Measurements from ENCODE around the gene NPC1L1. TPM values are rescaled to one million over a fixed set of nuclear protein-coding genes. Genes with fewer than 3 reads are reported as not detected.

NPC1L1 gene
- total and polyA plus RNA-seq, 7 experiments from 2014 or later: 0.11 to 0.32 (median 0.21) TPM; not detected in 3

GRCh38 chr7:44498230-44498954 lies 42.7 kb downstream of the NPC1L1 start:
- Mint-ChIP-seq H3K36me3 (no peaks in the 10 kb centered on the region), H3K27ac (no peak overlapping the region), H3K9me3 (no peaks in the 10 kb centered on the region), H3K4me3 (no peak overlapping the region), H3K27me3 (peaks cover 0 to 16% (median 6%) of the 10 kb centered on the region in 5 donors), H3K4me1 (peaks cover 0 to 6% (median 0%) of the 10 kb centered on the region in 7 donors)
- H3K9me3 ChIP-seq (ENCODE audit: control insufficient read depth in 2 of 3, low read length in 3 of 3): no peaks in the 10 kb centered on the region
- POLR2A ChIA-PET: interaction anchor here (1.0 kb wide), 1 partner anchor 8 kb away, joined by 4 read pairs; the partner anchor contains the start of gene NUDCD3
- H3K4me1 ChIP-seq (ENCODE audit: control insufficient read depth in 2 of 2, insufficient read depth in 2 of 2, low read length in 2 of 2): no peaks in the 10 kb centered on the region
- CTCF ChIA-PET: no interaction called here
- H3K4me3 ChIP-seq (ENCODE audit: low read length): no peak overlapping the region
- DNase-seq (no peak), ATAC-seq (no peak)
- peaks cover 0 to 3% of the 10 kb centered on the region in 2 donors for H3K27me3 ChIP-seq (ENCODE audit: control insufficient read depth in 2 of 2, insufficient read depth in 2 of 2, low read length in 2 of 2)
- intact Hi-C loops (cut with micrococcal nuclease): no loop called here
- no peak overlapping the region for H3K27ac ChIP-seq (ENCODE audit: low read depth, low read length)
- H3K36me3 ChIP-seq (ENCODE audit: control insufficient read depth in 2 of 3, insufficient read depth in 3 of 3, low read length in 3 of 3): no peaks in the 10 kb centered on the region

- Mint-ChIP-seq H3K4me3 (no peak overlapping the region), H3K9me3 (no peaks in the 10 kb centered on the region), H3K27ac (no peak overlapping the region), H3K36me3 (no peaks in the 10 kb centered on the region), H3K27me3 (peaks cover 0 to 16% (median 6%) of the 10 kb centered on the region in 5 donors), H3K4me1 (peaks cover 0 to 6% (median 0%) of the 10 kb centered on the region in 7 donors)
- H3K4me3 ChIP-seq (ENCODE audit: low read length): no peak overlapping the region
- intact Hi-C loops (cut with micrococcal nuclease): no loop called here
- ATAC-seq: no peak
- ChIA-PET CTCF (interaction anchor here (0.6 kb wide), 1 partner anchor 20 kb away, joined by 3 read pairs; no protein-coding TSS in a partner anchor), POLR2A (interaction anchor here (0.6 to 1.2 kb wide), 2 partner anchors 12 to 549 kb away, joined by 3 read pairs; no protein-coding TSS in a partner anchor)
- peaks cover 0 to 3% of the 10 kb centered on the region in 2 donors for H3K27me3 ChIP-seq (ENCODE audit: control insufficient read depth in 2 of 2, insufficient read depth in 2 of 2, low read length in 2 of 2)
- H3K9me3 ChIP-seq (ENCODE audit: control insufficient read depth in 2 of 3, low read length in 3 of 3): no peaks in the 10 kb centered on the region
- DNase-seq: no peak
- H3K36me3 ChIP-seq (ENCODE audit: control insufficient read depth in 2 of 3, insufficient read depth in 3 of 3, low read length in 3 of 3): no peaks in the 10 kb centered on the region
- H3K27ac ChIP-seq (ENCODE audit: low read depth, low read length): no peak overlapping the region
- H3K4me1 ChIP-seq (ENCODE audit: control insufficient read depth in 2 of 2, insufficient read depth in 2 of 2, low read length in 2 of 2): no peaks in the 10 kb centered on the region
Measured at GRCh38 chr7:44497155-44498027, 43.7 kb downstream of the NPC1L1 start.

- POLR2A ChIA-PET: interaction anchor here (1.2 kb wide), 1 partner anchor 13 kb away, joined by 3 read pairs; no protein-coding TSS in a partner anchor
- DNase-seq: no peak
- H3K9me3 Mint-ChIP-seq: no peaks in the 10 kb centered on the region
Measured at GRCh38 chr7:44496385-44496784, 44.7 kb downstream of the NPC1L1 start.

GRCh38 chr7:44494960-44495359 lies 46.2 kb downstream of the NPC1L1 start:
- Mint-ChIP-seq H3K4me1 (peaks cover 7 to 13% (median 9%) of the 10 kb centered on the region in 7 donors), H3K27ac (no peak overlapping the region), H3K36me3 (peaks cover 0 to 2% (median 0%) of the 10 kb centered on the region in 5 donors), H3K27me3 (peaks cover 0 to 13% (median 6%) of the 10 kb centered on the region in 5 donors), H3K4me3 (no peak overlapping the region), H3K9me3 (no peaks in the 10 kb centered on the region)
- Histone ChIP-seq H3K4me3 (ENCODE audit: low read length) (no peak overlapping the region), H3K36me3 (ENCODE audit: control insufficient read depth in 2 of 3, insufficient read depth in 3 of 3, low read length in 3 of 3) (peaks cover 0 to 6% (median 0%) of the 10 kb centered on the region in 3 experiments), H3K9me3 (ENCODE audit: control insufficient read depth in 2 of 3, low read length in 3 of 3) (no peaks in the 10 kb centered on the region), H3K4me1 (ENCODE audit: control insufficient read depth in 2 of 2, insufficient read depth in 2 of 2, low read length in 2 of 2) (peaks cover 0 to 9% of the 10 kb centered on the region in 2 donors), H3K27me3 (ENCODE audit: control insufficient read depth in 2 of 2, insufficient read depth in 2 of 2, low read length in 2 of 2) (peaks cover 0 to 3% of the 10 kb centered on the region in 2 donors), H3K27ac (ENCODE audit: low read depth, low read length) (no peak overlapping the region)
- intact Hi-C loops (cut with micrococcal nuclease): loop anchor here in 1 of 2 donors (5.0 kb wide), 1 partner anchor 352 kb away; the partner anchor contains the start of gene H2AZ2
- ATAC-seq (no peak), DNase-seq (no peak)
- POLR2A ChIA-PET: no interaction called here
- CTCF ChIA-PET: no interaction called here

More at GRCh38 chr7:44496385-44496784, 44.7 kb downstream of the NPC1L1 start:
- no peaks in the 10 kb centered on the region for H3K9me3 ChIP-seq (ENCODE audit: control insufficient read depth in 2 of 3, low read length in 3 of 3)
- CTCF ChIA-PET: interaction anchor here (0.6 to 1.0 kb wide), 2 partner anchors 19 to 68 kb away, joined by 3 read pairs; no protein-coding TSS in a partner anchor
- intact Hi-C loops (cut with micrococcal nuclease): no loop called here
- no peak overlapping the region for H3K27ac ChIP-seq (ENCODE audit: low read depth, low read length)
- Mint-ChIP-seq H3K4me1 (peaks cover 0 to 6% (median under 1%) of the 10 kb centered on the region in 7 donors), H3K27ac (no peak overlapping the region), H3K4me3 (no peak overlapping the region), H3K36me3 (no peaks in the 10 kb centered on the region), H3K27me3 (peaks cover 0 to 13% (median 6%) of the 10 kb centered on the region in 5 donors)
- no peak for ATAC-seq
- H3K4me1 ChIP-seq (ENCODE audit: control insufficient read depth in 2 of 2, insufficient read depth in 2 of 2, low read length in 2 of 2): peaks cover 0 to under 1% of the 10 kb centered on the region in 2 donors
- peaks cover 0 to 3% of the 10 kb centered on the region in 2 donors for H3K27me3 ChIP-seq (ENCODE audit: control insufficient read depth in 2 of 2, insufficient read depth in 2 of 2, low read length in 2 of 2)
- no peak overlapping the region for H3K4me3 ChIP-seq (ENCODE audit: low read length)
- H3K36me3 ChIP-seq (ENCODE audit: control insufficient read depth in 2 of 3, insufficient read depth in 3 of 3, low read length in 3 of 3): no peaks in the 10 kb centered on the region

- intact Hi-C loops (cut with micrococcal nuclease): loop anchor here (2.0 to 5.0 kb wide), 9 partner anchors 74 to 1580 kb away; partner anchors contain the start of genes DDX56 (in 1 of the 2), H2AZ2 (in 1 of the 2) and PPIA (in 1 of the 2)
- H3K36me3 Mint-ChIP-seq: peaks cover 0 to 16% (median 7%) of the 10 kb centered on the region in 5 donors
- Histone ChIP-seq H3K4me3 (ENCODE audit: low read length) (peak overlapping the region; percentile 92), H3K9me3 (ENCODE audit: control insufficient read depth in 2 of 3, low read length in 3 of 3) (no peaks in the 10 kb centered on the region), H3K4me1 (ENCODE audit: control insufficient read depth in 2 of 2, insufficient read depth in 2 of 2, low read length in 2 of 2) (peaks cover 24 to 26% of the 10 kb centered on the region in 2 donors), H3K27me3 (ENCODE audit: control insufficient read depth in 2 of 2, insufficient read depth in 2 of 2, low read length in 2 of 2) (peaks cover 0 to 3% of the 10 kb centered on the region in 2 donors), H3K36me3 (ENCODE audit: control insufficient read depth in 2 of 3, insufficient read depth in 3 of 3, low read length in 3 of 3) (peaks cover 0 to 6% (median 0%) of the 10 kb centered on the region in 3 experiments), H3K27ac (ENCODE audit: low read depth, low read length) (peak overlapping the region; percentile 98)
- H3K4me1 Mint-ChIP-seq: peaks cover 30 to 46% (median 43%) of the 10 kb centered on the region in 7 donors
- ChIA-PET POLR2A (interaction anchor here (0.7 to 3.2 kb wide), 19 partner anchors 9 to 536 kb away, joined by 3 to 42 read pairs (median 8); partner anchors contain the start of genes DBNL, DDX56, H2AZ2 and OGDH), CTCF (interaction anchor here (0.6 to 1.4 kb wide), 4 partner anchors 74 to 425 kb away, joined by 3 to 4 read pairs (median 3); partner anchors contain the start of gene OGDH)
- ATAC-seq: no peak
- peak overlapping the region; percentile 85 to 96 (median 90) for H3K4me3 Mint-ChIP-seq
- H3K27me3 Mint-ChIP-seq: peaks cover 0 to 13% (median 3%) of the 10 kb centered on the region in 5 donors
- H3K27ac Mint-ChIP-seq: peak overlapping the region; percentile 90 to 97 (median 93)
- H3K9me3 Mint-ChIP-seq: no peaks in the 10 kb centered on the region
- no peak for DNase-seq
Measured at GRCh38 chr7:44491229-44491628, 49.9 kb downstream of the NPC1L1 start.

Data from naive thymus-derived CD4-positive, alpha-beta T cell (primary cell).